ENCODE measurements around the gene ARHGAP28. TPM values are rescaled to one million over a fixed set of nuclear protein-coding genes. Genes with fewer than 3 reads are reported as not detected.

The ARHGAP28 gene
- polyA plus RNA-seq, 1 of the 3 experiments (the other 2 are of a cell fraction): 0.99 TPM

- Histone ChIP-seq H3K9me3 (no peaks in the 10 kb centered on the region), H3K4me1 (ENCODE audit: control insufficient read depth in 1 of 2, insufficient read depth in 2 of 2, low read depth in 1 of 2, low read length in 1 of 2) (no peaks in the 10 kb centered on the region), H3K9ac (no peak overlapping the region), H4K20me1 (ENCODE audit: insufficient read depth) (no peaks in the 10 kb centered on the region), H3K4me2 (no peak overlapping the region), H3K79me2 (ENCODE audit: insufficient read depth) (no peaks in the 10 kb centered on the region), H3F3A (replicated peaks; ENCODE audit: insufficient read depth) (no peaks in the 10 kb centered on the region), H3K27me3 (ENCODE audit: insufficient read depth) (no peaks in the 10 kb centered on the region), H3K9me2 (no peaks in the 10 kb centered on the region), H3K4me3 (ENCODE audit: low read depth in 2 of 2, low read length in 1 of 2) (no peak overlapping the region), H3K27ac (ENCODE audit: low read depth in 2 of 2, low read length in 1 of 2) (no peak overlapping the region), H3K36me3 (replicated peaks in 1 of 2; ENCODE audit: control insufficient read depth in 1 of 2, insufficient read depth in 2 of 2, low read length in 1 of 2) (no peaks in the 10 kb centered on the region), H2AFZ (ENCODE audit: low read depth) (no peak overlapping the region)
- DNase-seq: no peak
- no peak for TF ChIP-seq NRF1 (IDR thresholded peaks at IDR 0.05; ENCODE audit: low read depth, low read length)
- POLR2A ChIA-PET: no interaction called here
- WGBS (ENCODE audit: low lambda C conversion rate): 38% methylated on average over 4 of the region's 4 CpGs
- CTCF ChIA-PET: no interaction called here
Measured at GRCh38 chr18:6954501-6954900, 225.0 kb downstream of the ARHGAP28 start.

DNA sequence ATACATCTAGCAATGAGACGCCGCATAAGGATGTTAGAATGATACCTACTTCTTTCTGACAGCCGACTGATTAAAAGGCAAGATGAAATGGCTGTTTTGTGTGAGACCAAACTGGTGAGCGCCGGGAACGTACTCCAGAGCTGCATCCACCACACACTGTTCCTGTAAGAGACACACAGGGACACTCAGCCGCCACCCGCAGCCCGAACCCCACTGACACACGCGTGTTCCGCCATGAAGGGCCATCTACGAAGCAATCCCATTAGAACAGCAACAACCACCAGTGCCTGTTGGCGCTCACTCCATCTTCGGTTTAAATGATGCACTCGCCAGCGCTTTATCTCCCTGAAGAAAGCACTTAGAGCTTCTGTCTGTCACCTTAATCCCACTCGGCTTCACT is 225.8 kb downstream of the ARHGAP28 start:
- H3F3A ChIP-seq (replicated peaks; ENCODE audit: insufficient read depth): no peaks in the 10 kb centered on the region
- H3K27ac ChIP-seq (ENCODE audit: low read depth in 2 of 2, low read length in 1 of 2): no peak overlapping the region
- H3K4me2 ChIP-seq: no peak overlapping the region
- H3K27me3 ChIP-seq (ENCODE audit: insufficient read depth): no peaks in the 10 kb centered on the region
- H3K79me2 ChIP-seq (ENCODE audit: insufficient read depth): no peaks in the 10 kb centered on the region
- 74% methylated on average over 18 of the region's 18 CpGs for WGBS (ENCODE audit: low lambda C conversion rate)
- POLR2A ChIA-PET: no interaction called here
- no peak overlapping the region for H3K4me3 ChIP-seq (ENCODE audit: low read depth in 2 of 2, low read length in 1 of 2)
- H2AFZ ChIP-seq (ENCODE audit: low read depth): no peak overlapping the region
- H4K20me1 ChIP-seq (ENCODE audit: insufficient read depth): no peaks in the 10 kb centered on the region
- H3K9ac ChIP-seq: no peak overlapping the region
- no peaks in the 10 kb centered on the region for H3K9me3 ChIP-seq
- DNase-seq: no peak
- CTCF ChIA-PET: no interaction called here
- no peaks in the 10 kb centered on the region for H3K9me2 ChIP-seq
- TF ChIP-seq, protein P1, sequence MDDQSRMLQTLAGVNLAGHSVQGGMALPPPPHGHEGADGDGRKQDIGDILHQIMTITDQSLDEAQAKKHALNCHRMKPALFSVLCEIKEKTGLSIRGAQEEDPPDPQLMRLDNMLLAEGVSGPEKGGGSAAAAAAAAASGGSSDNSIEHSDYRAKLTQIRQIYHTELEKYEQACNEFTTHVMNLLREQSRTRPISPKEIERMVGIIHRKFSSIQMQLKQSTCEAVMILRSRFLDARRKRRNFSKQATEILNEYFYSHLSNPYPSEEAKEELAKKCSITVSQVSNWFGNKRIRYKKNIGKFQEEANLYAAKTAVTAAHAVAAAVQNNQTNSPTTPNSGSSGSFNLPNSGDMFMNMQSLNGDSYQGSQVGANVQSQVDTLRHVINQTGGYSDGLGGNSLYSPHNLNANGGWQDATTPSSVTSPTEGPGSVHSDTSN (IDR thresholded peaks at IDR 0.05): no peak
- TF ChIP-seq ELF1 (IDR thresholded peaks at IDR 0.05) (no peak), CHD2 (IDR thresholded peaks at IDR 0.05; ENCODE audit: low read length, partially characterized antibody) (no peak), MEF2A (IDR thresholded peaks at IDR 0.05; ENCODE audit: borderline replicate concordance, low read depth) (no peak), SMC3 (IDR thresholded peaks at IDR 0.05; ENCODE audit: low read depth, low read length) (no peak), RXRA (IDR thresholded peaks at IDR 0.05; ENCODE audit: borderline replicate concordance, low read depth) (no peak), TEAD4 (IDR thresholded peaks at IDR 0.05; ENCODE audit: borderline replicate concordance, insufficient read depth) (no peak), NFIC (IDR thresholded peaks at IDR 0.05; ENCODE audit: borderline replicate concordance) (no peak), FOXM1 (IDR thresholded peaks at IDR 0.05; ENCODE audit: low read depth) (no peak), MAX (IDR thresholded peaks at IDR 0.05; ENCODE audit: low read depth) (no peak)
- TF ChIP-seq, protein P2, sequence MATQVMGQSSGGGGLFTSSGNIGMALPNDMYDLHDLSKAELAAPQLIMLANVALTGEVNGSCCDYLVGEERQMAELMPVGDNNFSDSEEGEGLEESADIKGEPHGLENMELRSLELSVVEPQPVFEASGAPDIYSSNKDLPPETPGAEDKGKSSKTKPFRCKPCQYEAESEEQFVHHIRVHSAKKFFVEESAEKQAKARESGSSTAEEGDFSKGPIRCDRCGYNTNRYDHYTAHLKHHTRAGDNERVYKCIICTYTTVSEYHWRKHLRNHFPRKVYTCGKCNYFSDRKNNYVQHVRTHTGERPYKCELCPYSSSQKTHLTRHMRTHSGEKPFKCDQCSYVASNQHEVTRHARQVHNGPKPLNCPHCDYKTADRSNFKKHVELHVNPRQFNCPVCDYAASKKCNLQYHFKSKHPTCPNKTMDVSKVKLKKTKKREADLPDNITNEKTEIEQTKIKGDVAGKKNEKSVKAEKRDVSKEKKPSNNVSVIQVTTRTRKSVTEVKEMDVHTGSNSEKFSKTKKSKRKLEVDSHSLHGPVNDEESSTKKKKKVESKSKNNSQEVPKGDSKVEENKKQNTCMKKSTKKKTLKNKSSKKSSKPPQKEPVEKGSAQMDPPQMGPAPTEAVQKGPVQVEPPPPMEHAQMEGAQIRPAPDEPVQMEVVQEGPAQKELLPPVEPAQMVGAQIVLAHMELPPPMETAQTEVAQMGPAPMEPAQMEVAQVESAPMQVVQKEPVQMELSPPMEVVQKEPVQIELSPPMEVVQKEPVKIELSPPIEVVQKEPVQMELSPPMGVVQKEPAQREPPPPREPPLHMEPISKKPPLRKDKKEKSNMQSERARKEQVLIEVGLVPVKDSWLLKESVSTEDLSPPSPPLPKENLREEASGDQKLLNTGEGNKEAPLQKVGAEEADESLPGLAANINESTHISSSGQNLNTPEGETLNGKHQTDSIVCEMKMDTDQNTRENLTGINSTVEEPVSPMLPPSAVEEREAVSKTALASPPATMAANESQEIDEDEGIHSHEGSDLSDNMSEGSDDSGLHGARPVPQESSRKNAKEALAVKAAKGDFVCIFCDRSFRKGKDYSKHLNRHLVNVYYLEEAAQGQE (IDR thresholded peaks at IDR 0.05; ENCODE audit: low read depth, low read length): no peak
- TF ChIP-seq, protein P3, sequence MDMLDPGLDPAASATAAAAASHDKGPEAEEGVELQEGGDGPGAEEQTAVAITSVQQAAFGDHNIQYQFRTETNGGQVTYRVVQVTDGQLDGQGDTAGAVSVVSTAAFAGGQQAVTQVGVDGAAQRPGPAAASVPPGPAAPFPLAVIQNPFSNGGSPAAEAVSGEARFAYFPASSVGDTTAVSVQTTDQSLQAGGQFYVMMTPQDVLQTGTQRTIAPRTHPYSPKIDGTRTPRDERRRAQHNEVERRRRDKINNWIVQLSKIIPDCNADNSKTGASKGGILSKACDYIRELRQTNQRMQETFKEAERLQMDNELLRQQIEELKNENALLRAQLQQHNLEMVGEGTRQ (IDR thresholded peaks at IDR 0.05; ENCODE audit: borderline replicate concordance, low read depth, low read length): no peak
- TF ChIP-seq, protein P4, sequence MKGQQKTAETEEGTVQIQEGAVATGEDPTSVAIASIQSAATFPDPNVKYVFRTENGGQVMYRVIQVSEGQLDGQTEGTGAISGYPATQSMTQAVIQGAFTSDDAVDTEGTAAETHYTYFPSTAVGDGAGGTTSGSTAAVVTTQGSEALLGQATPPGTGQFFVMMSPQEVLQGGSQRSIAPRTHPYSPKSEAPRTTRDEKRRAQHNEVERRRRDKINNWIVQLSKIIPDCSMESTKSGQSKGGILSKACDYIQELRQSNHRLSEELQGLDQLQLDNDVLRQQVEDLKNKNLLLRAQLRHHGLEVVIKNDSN (IDR thresholded peaks at IDR 0.05; ENCODE audit: borderline replicate concordance, low read depth): no peak
- no peaks in the 10 kb centered on the region for H3K36me3 ChIP-seq (replicated peaks in 1 of 2; ENCODE audit: control insufficient read depth in 1 of 2, insufficient read depth in 2 of 2, low read length in 1 of 2)
- H3K4me1 ChIP-seq (ENCODE audit: control insufficient read depth in 1 of 2, insufficient read depth in 2 of 2, low read depth in 1 of 2, low read length in 1 of 2): no peaks in the 10 kb centered on the region
